OCI-LY7 (cell line): Measurements from ENCODE around the gene ACAP3.

ENCODE experiments used
- CTCF ChIP-seq: fragments of 200-600 bp; sonication (generic); conservative IDR thresholded peaks from 2 replicates; pipeline ENCODE4 v1.5.1; 2014; ENCODE audit warnings: mild to moderate bottlenecking, antibody characterized with exemption, low read length, moderate library complexity, mixed read lengths
- EZH2phosphoT487 ChIP-seq: fragments of 200-600 bp; sonication (generic); IDR thresholded peaks from 2 replicates; pipeline ENCODE4 v1.6.1; 2018; ENCODE audit warnings: low read depth, borderline replicate concordance, mild to moderate bottlenecking, mixed run types, antibody characterized with exemption, low read length, moderate library complexity, mixed read lengths

- TF ChIP-seq CTCF (no peak), EZH2phosphoT487 (no peak)
These were observed 38.8 kb upstream of the ACAP3 start for GRCh38 chr1:1346501-1346890.
